K562 (cell line): ENCODE results near the gene FAM20B.

ENCODE experiments used
- YBX1 ChIP-seq: fragments of 450-650 bp; IDR thresholded peaks from 2 replicates; pipeline ENCODE4 v1.7.1; 2016; ENCODE audit warnings: mild to moderate bottlenecking
- TF ChIP-seq, protein P1 (sequence below): fragments of 450-650 bp; formaldehyde crosslinking; IDR thresholded peaks from 2 replicates; pipeline ENCODE4 v1.4.0; 2020; ENCODE audit warnings: mild to moderate bottlenecking, moderate library complexity

DNA sequence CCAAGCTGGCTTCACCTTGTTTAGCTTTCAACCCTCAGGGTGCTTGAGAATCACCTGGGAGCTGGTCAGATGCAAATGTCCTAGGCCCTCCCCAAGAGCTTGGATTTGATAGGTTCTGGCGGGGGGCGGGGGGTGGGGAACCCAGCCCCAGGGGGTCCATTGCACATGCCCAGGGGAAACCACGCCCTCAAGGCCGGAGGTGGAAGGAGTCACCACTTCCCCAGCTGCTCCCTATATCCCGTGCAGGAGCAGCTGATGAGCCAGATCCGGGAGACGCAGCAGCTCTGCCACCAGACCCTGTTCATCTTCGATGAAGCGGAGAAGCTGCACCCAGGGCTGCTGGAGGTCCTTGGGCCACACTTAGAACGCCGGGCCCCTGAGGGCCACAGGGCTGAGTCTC lies 62.0 kb downstream of the FAM20B start:
- TF ChIP-seq, protein P1, sequence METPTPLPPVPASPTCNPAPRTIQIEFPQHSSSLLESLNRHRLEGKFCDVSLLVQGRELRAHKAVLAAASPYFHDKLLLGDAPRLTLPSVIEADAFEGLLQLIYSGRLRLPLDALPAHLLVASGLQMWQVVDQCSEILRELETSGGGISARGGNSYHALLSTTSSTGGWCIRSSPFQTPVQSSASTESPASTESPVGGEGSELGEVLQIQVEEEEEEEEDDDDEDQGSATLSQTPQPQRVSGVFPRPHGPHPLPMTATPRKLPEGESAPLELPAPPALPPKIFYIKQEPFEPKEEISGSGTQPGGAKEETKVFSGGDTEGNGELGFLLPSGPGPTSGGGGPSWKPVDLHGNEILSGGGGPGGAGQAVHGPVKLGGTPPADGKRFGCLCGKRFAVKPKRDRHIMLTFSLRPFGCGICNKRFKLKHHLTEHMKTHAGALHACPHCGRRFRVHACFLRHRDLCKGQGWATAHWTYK (CRISPR knock-in tag) = no peak
- no peak for TF ChIP-seq YBX1
